GM18858 (cell line): ENCODE results near the gene CCN5.
"Not testable (repeated sequence)": the region's sequence is repeated elsewhere in the genome, so short reads cannot be mapped to it uniquely, and the experiment has no call there.

Experiments used
- ATAC-seq: cut with Tn5 transposase; IDR thresholded peaks from one replicate; pipeline ENCODE4 v1.9.1; 2021; ENCODE audit not compliant: unreplicated experiment

The CCN5 gene

GRCh38 chr20:44714701-44715498 lies at the start of gene CCN5:
TSS of gene CCN5 (plus strand) at chr20:44715369. CDS start at chr20:44715391, 22 bp downstream.
- no peak for ATAC-seq

- ATAC-seq, result no peak
Measured at GRCh38 chr20:44666066-44666465, 49.1 kb upstream of the CCN5 start.

GRCh38 chr20:44670851-44671250 lies 44.3 kb upstream of the CCN5 start:
- ATAC-seq, result not testable (repeated sequence)

- ATAC-seq, result not testable (repeated sequence)
Measured at GRCh38 chr20:44671541-44671940, 43.6 kb upstream of the CCN5 start.

- not testable (repeated sequence) for ATAC-seq
Measured at GRCh38 chr20:44672318-44672902, 42.8 kb upstream of the CCN5 start.

GRCh38 chr20:44678242-44678641 lies 36.9 kb upstream of the CCN5 start:
- ATAC-seq, result no peak

- ATAC-seq, result no peak
Measured at GRCh38 chr20:44678990-44679611, 36.1 kb upstream of the CCN5 start.

GRCh38 chr20:44681796-44682566 lies 33.2 kb upstream of the CCN5 start:
- no peak for ATAC-seq

GRCh38 chr20:44683263-44684046 lies 31.7 kb upstream of the CCN5 start:
- ATAC-seq, result no peak

- no peak for ATAC-seq
Measured at GRCh38 chr20:44684047-44684967, 30.9 kb upstream of the CCN5 start.

- ATAC-seq, result no peak
Measured at GRCh38 chr20:44686934-44687333, 28.2 kb upstream of the CCN5 start.

- ATAC-seq, result no peak
Measured at GRCh38 chr20:44688053-44688625, 27.0 kb upstream of the CCN5 start.

- ATAC-seq, result no peak
Measured at GRCh38 chr20:44689809-44690208, 25.4 kb upstream of the CCN5 start.

GRCh38 chr20:44690781-44691423 lies 24.3 kb upstream of the CCN5 start:
- ATAC-seq, result no peak

- ATAC-seq, result no peak
Measured at GRCh38 chr20:44691424-44692423, 23.4 kb upstream of the CCN5 start.

- ATAC-seq, result no peak
Measured at GRCh38 chr20:44692932-44693480, 22.2 kb upstream of the CCN5 start.

GRCh38 chr20:44693627-44694026 lies 21.5 kb upstream of the CCN5 start:
- ATAC-seq, result no peak
